Activated CD8-positive, alpha-beta memory T cell treated with anti-CD3 and anti-CD28 coated beads, Interleukin-2, amount 50 U/mL, for 48 hours (primary cell): Measurements from ENCODE around the gene NRG3.

ENCODE experiments used
- DNase-seq: peaks from one replicate; pipeline ENCODE4 v3.0.0-alpha.2; 2020

The NRG3 gene

DNA sequence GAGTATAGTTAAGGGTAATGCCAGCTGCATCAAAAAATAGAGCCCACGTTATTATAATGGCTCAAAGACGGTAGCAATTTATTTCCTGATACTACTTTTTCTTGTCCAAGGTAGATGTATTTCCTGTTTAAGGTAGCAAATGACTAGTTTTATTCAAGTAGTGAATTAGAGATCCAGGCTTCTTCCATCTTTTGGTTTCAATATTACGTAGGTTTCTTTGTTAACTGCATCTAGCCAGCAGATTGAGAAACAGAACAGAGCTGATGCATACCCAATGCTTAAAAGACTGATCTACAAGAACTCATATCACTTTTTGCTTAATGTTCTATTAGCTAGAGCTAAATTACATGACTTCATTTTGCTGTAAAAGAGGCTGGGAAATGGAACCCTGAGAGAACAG is 992.1 kb downstream of the NRG3 start:
- DNase-seq: no peak

DNA sequence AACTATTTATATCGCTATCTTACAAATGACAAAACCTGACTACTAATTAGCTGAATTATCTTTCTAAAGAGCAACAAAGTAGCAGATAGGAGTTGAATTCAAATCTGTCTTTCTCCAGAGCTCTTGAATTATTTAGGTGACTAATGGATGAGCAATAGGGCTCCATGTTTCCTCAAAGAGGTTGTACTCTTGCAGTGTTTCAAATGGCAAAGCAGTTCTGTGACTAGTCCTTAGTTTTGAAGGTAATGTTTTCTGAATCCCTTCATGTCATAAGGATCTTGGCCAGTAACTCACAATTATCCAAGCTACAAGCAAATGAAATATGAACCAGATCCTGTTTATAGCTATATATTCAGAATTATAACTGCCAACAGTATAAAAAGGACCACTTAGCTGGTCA is 999.7 kb downstream of the NRG3 start:
- no peak for DNase-seq

DNA sequence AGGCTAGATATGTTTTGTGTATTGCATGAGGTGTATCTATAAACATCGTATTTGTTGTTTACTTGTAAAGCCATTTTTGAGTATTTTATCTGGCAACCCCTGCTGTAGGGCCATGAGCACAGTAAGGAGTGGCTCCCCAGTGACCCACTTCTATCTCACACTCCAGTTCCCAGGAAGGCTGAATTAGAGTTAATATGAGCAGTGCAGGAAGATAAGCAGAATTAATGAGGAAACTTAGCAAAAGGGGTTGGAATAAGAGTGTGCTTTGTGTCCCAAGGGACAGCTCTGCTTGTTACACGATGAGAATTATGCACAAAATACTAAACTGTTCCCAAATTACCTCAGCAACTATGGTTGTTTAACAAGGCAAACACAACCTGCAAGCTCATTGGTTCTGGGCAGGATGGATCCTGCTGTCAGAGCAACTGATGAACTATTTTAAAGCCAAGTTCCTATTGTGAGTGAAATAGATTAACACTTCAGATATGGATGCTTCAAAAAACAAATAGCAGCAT is 1005.8 kb downstream of the NRG3 start:
- no peak for DNase-seq

DNA sequence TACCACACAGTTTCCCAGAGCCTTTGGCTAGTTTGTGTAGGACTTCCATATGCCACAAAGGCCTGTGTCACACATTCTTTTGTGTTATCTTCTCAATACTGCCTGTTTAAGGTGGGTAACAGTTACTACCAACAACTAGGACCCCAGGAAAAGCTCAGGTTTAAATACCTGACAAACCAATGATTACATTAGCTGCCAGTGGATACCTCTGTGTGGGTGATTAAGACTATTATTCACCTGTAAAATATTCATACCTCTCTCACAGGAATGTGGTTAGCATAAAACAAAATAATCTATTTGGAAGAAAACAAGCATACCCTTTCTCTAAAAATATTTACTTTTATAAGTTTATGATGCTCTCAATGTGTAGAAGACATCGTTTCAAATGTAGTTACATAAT is 1007.7 kb downstream of the NRG3 start:
- DNase-seq: no peak

DNA sequence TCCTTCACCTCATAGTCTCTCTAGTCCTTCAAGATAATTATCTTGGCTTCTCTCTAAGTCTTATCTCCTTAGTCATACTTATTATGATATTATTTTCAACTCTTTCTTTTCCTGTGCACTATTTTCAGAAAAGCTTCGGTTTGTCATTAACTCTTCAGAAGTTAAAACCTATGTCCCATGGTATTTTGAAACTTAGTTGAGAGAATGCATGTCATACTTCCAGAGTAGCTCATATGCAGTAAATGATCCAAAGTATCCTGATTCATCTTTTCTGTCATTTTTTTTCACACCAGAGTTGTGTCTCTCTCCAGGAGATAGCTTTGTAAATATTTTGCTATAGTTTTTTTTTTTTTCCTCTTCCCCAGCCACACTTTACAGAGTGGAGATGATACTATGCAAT is 1008.6 kb downstream of the NRG3 start:
- no peak for DNase-seq

DNA sequence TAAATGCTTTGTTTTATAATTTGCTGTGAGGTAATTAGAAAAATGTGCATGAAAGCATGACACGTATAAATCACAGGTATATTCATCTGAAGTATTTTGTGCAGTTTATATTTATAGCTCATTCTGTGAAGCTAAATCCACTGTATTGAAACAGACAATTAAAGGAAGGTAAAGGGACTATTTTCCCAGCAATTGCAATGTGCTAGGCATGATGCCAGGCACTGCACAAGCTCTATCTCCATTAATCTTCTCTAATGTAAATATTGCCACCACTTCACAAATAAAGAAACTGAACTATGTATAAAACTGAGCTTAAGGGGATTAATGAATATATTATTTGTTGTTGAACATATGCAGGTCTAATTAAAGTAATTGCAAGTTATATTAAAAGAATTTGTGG is 1012.5 kb downstream of the NRG3 start:
- no peak for DNase-seq

DNA sequence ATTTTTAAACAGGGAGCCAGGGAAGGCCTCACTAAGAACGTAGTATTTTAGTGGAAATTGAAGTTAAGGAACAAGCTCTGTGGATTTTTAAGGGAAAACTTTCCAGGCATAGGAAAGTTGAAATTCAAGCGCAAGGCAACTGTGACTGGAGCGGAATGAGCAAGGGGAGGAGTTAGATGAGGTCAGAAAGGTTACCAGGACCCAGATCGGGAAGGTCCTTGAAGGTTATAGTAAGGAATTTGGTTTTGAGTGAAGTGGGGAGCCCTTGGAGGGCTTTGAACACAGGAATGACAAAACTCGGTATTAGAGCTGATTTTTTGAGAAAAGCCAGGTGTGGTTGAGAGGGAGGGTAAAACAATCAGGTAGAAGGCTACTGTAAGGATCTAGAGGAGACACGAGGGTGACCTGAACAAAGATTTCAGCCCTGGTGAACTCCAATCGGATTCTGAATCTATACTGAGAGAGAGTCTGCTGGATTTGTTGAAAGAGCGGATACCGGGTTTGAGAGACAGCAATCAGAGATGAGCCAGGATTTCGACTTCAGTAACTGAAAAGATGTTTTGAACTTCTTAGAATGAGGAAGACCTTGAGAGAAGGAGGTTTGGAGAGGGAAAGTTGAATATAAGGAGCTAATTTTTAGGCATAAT is 1013.9 kb downstream of the NRG3 start:
- no peak for DNase-seq

DNA sequence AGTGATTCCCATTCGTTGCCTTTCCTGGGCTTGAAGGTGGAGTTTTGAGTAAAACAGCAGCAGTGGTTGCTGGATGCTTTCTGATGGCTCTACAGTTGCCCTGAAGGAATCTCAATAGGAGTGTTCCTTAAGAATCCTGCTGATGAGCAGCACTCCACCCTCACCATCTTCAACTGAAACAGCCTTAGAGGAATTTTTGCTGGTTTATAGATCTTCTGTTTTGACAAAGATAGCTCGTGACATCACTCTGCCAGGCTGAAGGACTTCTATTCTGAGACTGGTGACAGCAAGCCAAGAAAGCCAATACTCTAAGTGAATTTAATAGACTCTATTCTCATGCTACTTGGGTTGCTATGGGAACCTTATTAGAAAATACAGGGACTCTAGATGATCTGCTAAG is 1014.7 kb downstream of the NRG3 start:
- no peak for DNase-seq

DNA sequence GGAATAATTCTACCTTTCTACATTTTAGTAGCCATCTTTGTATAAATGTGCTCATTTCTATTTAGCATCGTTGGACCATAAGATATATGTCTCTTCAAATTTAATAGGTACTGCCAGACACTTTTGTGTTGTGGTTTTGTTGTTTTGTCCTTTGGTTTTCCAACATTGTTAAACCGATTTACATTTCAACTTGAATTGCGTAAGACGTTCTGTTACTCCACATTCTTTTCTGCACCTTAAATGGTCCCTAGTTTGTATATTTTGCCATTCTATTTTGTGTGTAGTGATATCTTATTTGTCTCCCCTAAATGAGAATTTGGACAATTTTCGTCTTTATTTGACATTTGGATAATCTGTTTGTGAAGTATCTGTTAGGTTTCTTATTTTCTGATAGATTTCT is 1015.6 kb downstream of the NRG3 start:
- DNase-seq: no peak

DNA sequence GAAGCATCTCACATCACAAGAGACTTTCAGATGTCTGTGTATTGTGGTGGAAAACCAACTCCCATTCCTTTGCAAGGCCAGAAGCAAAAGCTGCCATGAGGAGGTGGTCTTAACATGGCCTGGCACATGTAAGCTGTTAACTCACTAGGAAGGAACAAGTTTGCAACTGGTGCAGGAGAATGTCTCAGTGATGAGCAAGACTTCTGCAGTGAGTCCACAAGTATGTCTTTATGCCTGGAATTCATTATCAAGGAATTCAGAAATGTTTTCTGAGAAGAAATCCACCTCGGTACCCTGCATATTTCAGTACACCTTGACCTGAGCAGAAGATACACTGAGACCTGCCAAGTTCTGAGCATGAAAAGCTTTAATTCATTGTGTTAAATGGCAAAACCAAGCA is 1033.1 kb downstream of the NRG3 start:
- no peak for DNase-seq

DNA sequence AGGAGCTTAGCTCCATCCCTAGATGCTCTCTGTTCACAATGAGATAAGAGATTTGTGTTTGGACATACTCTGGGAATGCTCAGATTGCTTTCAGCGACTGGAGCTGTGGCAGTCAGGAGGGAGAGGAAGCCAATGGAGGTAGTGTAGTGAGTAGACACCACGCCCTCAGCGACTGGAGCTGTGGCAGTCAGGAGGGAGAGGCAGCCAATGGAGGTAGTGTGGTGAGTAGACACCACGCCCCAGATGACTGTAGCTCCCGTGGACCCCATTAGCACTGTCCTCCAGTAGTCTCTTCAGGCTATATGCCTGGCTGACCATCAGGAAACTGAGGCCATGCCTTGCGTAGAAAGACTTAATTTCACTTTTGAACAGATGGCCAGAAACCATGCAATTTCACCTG is 1033.8 kb downstream of the NRG3 start:
- no peak for DNase-seq

DNA sequence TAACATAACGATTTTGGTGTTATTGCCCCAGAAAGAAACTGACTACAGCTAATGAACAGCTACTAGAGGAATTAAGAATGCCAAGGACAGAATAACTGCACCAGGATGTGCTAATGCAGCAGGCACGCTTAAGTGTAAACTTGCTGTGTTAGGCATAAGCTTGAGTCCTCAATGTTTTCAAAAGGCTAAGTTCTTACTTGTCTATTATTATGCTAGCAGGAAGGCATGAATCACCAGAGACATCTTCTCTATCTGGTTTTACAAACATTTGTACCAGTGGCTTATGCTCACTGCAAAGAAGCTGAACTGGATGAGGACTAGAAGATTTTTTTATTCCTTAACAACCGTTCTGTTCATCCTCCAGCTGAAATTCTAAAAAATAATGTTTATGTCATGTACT is 1035.3 kb downstream of the NRG3 start:
- no peak for DNase-seq

DNA sequence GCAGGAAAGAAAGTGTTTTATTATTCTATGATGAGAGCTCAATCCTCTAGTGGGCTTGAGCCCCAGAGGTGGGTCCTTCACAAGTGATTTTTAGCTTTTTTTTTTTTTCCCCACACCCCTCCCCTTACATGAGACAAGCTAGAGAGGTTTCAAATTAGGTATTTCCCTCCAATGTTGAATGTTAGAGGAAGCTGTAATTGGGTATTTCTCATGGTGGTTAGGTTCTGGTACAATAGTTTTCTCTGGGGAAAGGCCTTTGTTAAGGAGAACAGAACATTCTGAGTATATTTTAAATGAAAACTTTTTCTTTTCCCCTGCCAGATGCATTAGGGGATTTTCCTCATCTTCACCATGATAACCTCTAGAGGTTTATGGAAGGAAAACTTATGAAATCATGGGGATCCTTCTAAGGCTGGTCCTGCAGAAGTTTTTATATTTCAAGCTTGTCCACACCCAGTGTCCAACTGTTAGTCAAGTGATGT is 1039.7 kb downstream of the NRG3 start:
- no peak for DNase-seq

DNA sequence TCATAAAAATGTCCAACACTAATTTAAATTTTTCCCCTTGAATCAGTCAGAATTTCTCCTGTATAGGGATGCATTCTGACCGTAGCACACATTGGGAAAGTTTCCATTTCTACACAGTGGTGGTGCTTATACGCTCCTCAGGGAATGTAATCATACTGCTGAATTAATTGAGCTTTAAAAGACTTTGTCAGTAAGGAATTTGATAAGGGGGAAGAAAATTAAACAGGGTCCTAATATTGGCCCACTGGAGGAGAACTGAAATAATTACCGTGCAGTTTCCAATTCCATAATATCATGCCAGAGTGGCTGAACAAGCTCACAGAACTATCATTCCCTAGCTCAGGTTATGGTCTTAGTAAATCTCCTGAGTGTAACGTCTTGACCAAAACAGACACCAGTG is 1041.9 kb downstream of the NRG3 start:
- DNase-seq: no peak

DNA sequence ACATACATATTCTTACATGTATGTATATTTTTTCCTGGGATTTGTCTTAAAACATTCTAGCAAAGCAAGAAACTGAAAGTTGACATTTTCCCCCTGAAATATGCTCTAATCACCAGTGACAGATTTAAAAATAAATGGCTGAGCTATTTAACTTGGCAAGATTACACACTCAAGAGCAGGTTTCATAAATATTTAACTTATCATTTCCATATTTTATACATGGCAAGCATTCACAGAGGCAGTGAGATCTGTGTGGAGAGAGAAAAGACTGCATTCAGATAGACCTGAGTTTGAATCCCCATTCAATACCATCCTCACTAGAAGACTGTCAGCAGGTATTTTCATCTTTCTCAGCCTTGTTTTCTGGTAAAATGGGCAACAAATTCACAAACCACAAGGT is 1043.0 kb downstream of the NRG3 start:
- no peak for DNase-seq

DNA sequence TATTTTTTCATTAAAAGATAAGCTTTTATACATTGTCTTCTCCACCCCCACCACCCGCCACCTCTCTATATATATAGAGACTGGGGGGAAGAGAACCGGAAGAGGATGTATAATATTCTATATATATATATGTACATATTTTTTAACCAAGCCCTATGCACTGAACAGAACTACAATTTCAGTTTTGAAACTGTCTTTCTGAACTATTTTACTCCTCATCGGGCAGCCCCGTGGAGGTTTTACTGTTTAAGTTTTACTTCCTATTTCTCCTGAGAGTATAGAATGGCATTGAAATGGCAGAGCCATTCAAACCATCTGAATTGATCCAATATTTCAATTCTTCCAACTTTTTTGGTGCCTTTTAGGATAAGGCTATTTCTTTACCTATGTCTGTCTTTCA is 1047.1 kb downstream of the NRG3 start:
- DNase-seq: no peak

DNA sequence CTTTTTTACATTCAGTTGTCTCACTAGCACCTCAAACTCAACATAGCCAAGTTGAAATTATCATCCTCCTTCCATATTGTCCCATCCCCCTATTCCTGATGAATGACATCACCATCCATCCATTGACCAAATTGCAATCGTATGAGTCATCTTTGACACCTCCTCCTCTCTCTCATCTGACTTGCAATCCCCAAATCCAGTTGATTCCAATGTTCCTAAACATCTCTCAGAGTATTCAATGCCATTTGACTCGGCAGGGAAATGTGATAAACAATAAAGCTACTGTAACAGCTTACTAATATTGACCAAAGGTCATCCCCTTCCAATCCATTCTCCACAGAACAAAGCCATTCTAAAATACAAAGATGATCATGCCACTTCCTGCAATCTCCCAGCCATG is 1047.8 kb downstream of the NRG3 start:
- DNase-seq: no peak

DNA sequence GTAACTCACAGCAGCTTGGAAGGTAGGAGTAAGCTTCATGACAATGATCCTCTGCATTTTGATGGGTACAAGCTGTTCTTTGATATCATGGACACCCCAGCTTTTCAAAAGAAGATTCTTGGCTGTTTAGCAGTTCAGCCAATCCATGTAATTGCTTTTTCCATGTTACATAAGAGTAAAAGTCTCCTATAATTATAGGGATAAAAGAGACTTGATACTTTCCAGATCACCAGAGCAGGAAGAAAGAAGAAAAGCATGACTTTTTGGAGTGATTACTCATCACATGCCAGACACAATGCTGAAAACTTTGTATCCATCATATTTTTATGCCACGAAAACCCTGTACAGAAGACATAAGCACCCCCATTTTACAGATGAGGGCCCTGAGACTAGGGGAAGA is 1049.7 kb downstream of the NRG3 start:
- no peak for DNase-seq

DNA sequence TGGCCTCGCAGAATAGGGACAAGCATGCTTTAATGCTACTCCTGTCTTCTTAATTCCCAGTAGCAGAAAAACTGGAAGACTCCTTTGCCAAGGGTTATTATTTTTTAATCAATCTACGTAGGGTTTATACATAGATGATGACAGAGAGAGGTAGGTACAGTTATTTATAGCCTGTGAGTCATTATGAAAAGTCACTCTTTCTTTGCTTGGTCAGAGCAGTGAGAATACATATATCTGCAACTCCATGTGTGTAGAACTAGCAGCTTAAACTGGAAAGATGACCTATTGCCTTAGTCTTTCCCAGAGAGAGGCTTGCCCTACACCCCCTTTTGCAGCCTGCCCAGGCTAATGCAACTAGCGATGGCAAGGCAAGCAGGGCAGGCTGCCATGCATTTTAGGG is 1050.6 kb downstream of the NRG3 start:
- no peak for DNase-seq

DNA sequence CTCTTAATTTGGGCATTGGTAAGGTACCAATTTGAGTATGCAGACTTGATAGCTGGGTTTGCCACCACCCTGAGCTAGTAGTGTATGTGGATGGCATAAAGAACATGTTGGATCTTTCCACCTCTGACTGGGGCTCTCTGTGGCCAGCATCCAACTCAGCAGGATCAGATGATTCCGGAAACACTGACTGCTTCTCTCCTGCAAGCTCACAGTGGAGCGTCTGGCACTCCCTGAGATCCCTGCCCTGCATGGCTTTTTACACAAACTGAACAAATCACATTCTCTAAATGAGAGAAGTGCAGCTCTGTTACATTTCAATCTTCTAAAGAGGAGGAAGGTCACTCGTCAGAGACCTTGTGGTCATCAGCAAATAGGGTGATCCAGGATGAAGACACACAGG is 1057.5 kb downstream of the NRG3 start:
- no peak for DNase-seq

DNA sequence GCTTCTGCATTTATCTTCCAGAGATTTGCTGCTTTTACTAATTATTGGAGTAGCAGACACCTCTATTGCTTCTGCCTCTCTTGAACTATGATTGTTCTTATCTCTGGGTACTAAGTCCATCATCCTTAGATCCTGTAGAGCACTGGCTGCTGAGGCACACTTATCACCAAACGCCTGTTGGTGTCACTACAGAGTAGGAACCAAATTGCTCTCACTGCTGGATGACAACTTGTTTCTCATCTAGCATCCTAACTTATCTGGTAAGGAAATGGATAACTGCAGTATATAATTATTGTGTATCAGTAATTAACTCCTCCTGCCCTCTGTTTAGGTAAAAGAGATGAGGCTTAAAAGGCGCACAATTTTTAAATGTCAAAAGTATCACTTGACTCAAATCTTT is 1059.4 kb downstream of the NRG3 start:
- DNase-seq: no peak

DNA sequence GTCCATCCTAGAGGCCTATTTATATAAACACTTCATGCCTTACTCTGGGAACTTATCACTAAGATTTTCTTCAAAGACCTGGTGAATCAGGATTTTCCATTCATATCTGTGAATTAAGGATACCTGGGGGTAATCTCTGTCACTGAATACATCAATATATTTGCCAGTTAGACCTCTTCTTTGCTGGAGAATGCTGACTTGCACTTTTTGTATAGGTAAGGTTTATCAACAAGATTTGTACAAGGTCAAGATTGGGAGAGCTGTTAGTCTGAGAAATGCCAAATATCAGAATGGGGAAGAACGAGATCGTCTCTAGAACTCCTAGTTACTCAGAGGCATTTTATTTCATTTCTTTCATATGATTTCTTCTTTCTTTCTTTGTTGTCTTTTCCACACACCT is 1060.0 kb downstream of the NRG3 start:
- no peak for DNase-seq

DNA sequence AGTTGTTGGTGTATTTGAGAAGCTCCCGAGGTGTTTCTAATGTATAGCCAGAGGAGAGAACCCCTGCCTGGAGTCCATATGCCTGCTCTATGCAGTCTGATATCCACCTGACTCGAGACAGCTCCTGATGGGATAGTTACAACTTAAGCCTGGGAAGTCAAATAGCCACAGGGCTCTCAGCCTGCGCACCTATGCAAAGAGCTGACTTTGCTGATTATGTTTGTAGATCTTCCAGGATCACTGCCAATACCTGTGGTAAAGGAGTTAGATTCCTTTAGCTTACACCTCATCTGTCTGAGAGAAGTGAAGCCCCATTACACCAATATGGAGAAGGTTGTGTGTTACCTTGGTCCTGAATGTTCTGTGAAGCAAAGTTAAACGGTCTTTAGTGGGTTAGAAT is 1063.3 kb downstream of the NRG3 start:
- DNase-seq: no peak

DNA sequence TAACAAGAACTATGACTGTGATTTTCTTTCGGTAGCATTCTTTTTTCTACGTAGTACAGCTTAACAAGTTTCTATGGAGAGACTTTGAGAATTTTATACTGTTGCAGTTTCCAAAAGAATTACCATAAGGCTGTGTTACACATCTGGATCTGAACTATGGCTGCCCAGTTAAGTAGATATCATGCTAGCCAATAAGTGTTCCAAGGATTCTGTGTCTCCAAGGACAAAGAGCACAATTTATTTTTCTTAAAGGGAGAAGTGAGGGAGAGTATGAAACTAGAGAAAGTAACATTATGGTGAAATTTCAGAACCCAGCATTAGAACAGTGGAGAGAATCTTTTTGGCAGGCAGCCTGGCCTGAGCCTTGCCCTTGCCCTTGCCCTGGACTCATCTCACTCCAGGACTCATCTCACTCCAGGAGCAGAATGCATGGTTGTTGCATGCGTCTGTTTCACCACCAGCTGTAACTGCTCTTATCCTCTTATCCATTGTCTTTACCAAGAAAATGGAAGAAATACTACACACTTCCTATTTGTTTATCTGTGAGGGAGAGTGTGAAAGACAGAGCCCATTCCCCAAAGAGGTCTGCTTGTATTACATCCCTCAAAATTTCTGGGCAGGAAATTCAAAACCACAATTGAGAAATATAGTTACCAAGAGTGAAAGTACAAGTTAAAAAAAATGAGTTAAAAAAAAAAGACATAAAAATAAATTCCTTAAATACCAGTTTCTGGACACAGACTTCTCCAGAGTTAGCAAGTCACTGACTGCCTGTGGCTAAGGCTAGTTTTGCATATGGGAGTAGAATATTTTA is 1067.5 kb downstream of the NRG3 start:
- no peak for DNase-seq

DNA sequence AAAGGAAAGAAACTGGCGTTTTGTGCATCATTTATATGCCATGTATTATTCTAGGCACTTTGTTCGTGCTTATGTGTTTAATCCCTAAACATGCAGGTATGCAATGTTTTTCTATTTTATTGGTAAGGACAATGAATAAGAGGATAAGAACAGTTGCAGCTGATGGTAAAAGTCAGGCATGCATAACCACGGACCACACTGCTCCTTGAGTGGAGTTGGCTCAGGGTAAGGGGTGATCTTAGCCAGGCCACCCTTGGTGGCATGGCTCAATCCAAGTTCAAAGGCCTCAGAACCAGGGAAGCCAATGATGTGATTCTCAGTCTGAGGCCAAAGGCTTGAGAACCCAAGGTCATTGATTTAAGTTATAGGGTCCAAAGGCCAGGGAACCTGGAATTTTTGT is 1068.1 kb downstream of the NRG3 start:
- no peak for DNase-seq
